Astrocyte of the spinal cord (primary cell): ENCODE results near the gene KHDC3L.

Source experiments
- DNase-seq: peaks from one replicate; pipeline ENCODE4 v3.0.0; 2011; ENCODE audit warnings: low read depth, low spot score
- H3K4me3 ChIP-seq: 2 replicates; pipeline ENCODE4 v1.5.1; 2011; ENCODE audit warnings: low read depth, mild to moderate bottlenecking, low read length, moderate library complexity
- in situ Hi-C: cut with HindIII; loops from 2 replicates; pipeline ENCODE4 v1.10.0; 2017; ENCODE audit warnings: low sequenced_read_pairs
- TF ChIP-seq, protein P1 (sequence below): IDR thresholded peaks from 2 replicates; pipeline ENCODE4 v1.5.1; 2012; ENCODE audit warnings: low read depth, mild to moderate bottlenecking, low read length, inconsistent platforms

KHDC3L gene

DNA sequence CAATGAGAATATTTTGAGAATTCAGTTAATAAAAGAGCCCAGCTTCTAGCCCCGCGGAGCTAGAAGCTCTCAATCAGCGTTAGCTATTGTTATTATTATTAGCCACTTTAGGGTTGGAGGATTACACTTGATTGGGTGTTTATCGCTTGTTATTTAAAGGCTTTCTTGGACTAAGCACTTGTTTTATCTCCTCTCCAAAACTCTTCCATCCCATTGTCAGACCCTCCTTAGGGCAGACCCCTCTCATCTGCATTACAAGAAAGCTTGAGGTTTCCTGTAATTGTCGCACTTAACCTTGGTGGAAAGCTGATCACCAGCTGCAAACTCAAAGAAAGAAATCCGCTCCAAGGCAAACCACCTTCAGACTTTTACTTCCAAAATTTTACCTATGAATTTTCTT is 13.1 kb upstream of the KHDC3L start:
- TF ChIP-seq, protein P1, sequence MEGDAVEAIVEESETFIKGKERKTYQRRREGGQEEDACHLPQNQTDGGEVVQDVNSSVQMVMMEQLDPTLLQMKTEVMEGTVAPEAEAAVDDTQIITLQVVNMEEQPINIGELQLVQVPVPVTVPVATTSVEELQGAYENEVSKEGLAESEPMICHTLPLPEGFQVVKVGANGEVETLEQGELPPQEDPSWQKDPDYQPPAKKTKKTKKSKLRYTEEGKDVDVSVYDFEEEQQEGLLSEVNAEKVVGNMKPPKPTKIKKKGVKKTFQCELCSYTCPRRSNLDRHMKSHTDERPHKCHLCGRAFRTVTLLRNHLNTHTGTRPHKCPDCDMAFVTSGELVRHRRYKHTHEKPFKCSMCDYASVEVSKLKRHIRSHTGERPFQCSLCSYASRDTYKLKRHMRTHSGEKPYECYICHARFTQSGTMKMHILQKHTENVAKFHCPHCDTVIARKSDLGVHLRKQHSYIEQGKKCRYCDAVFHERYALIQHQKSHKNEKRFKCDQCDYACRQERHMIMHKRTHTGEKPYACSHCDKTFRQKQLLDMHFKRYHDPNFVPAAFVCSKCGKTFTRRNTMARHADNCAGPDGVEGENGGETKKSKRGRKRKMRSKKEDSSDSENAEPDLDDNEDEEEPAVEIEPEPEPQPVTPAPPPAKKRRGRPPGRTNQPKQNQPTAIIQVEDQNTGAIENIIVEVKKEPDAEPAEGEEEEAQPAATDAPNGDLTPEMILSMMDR, result no peak
- H3K4me3 ChIP-seq, result no peak overlapping the region
- in situ Hi-C loops, result no loop called here
- no peak for DNase-seq

- in situ Hi-C loops, result no loop called here
- H3K4me3 ChIP-seq, result no peak within 1 kb of the TSS
- TF ChIP-seq, protein P1, result no peak
- no peak for DNase-seq
Measured at GRCh38 chr6:73353636-73354593, 8.5 kb upstream of the KHDC3L start, which contains the start of gene DPPA5. TSS of gene DPPA5 (minus strand) at chr6:73354276. CDS start at chr6:73354225, 51 bp downstream.

GRCh38 chr6:73362869-73363536 is 545 bp downstream of the KHDC3L start:
- TF ChIP-seq, protein P1, result no peak
- in situ Hi-C loops, result no loop called here

GRCh38 chr6:73363537-73363875 is 1.0 kb downstream of the KHDC3L start:
- in situ Hi-C loops, result no loop called here
- H3K4me3 ChIP-seq, result no peak overlapping the region
- TF ChIP-seq, protein P1, result no peak
- DNase-seq, result no peak

More at GRCh38 chr6:73362869-73363536, 545 bp downstream of the KHDC3L start:
- H3K4me3 ChIP-seq, result no peak overlapping the region
- no peak for DNase-seq

DNA sequence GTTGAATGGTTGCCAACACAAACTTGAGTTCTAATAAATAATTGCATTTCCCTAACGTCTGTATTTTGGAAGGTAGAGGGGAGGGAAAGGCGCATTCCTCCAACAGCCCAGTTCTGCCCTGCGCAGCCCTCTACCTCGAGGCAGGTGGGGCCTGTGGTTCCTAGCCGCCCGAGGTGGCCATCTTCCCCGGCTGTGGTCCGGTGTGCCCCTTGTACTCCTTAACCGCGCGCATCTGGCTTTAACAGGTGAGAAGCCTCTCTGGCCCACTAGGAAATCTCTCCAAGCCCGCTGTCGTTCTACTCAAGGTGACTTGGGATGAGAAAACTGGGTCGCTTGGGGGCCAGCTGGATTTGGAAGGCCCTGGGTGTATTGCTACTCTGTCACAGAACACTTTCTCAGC is 1.7 kb downstream of the KHDC3L start:
- in situ Hi-C loops, result no loop called here
- no peak for DNase-seq
- TF ChIP-seq, protein P1, result no peak
- H3K4me3 ChIP-seq, result no peak overlapping the region

DNA sequence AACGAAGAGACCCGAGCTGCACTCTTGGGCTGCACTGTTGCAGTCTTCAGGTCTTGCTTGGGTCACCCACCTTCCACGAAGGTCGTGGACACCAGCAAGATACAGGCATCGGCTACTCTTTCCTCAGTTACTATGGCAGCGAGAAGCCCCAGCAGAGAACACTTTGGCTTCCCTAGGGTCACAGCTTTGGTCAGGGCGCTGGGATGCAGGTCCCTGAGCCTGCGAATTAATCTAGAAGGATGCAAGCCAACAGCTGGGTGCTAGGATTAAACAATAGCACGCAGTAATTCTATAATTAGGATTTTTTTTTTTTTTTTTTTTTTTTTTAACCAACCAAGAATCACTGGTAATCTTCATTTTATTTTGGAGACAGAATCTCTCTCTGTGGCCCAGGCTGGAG is 2.1 kb downstream of the KHDC3L start:
- H3K4me3 ChIP-seq, result no peak overlapping the region
- TF ChIP-seq, protein P1, result no peak

More for the DNA sequence above, 2.1 kb downstream of the KHDC3L start:
- no peak for DNase-seq
- in situ Hi-C loops, result no loop called here
